ENCODE data around the gene PDHX.
"Not testable (repeated sequence)": the region's sequence is repeated elsewhere in the genome, so short reads cannot be mapped to it uniquely, and the experiment has no call there.

The PDHX gene

DNA sequence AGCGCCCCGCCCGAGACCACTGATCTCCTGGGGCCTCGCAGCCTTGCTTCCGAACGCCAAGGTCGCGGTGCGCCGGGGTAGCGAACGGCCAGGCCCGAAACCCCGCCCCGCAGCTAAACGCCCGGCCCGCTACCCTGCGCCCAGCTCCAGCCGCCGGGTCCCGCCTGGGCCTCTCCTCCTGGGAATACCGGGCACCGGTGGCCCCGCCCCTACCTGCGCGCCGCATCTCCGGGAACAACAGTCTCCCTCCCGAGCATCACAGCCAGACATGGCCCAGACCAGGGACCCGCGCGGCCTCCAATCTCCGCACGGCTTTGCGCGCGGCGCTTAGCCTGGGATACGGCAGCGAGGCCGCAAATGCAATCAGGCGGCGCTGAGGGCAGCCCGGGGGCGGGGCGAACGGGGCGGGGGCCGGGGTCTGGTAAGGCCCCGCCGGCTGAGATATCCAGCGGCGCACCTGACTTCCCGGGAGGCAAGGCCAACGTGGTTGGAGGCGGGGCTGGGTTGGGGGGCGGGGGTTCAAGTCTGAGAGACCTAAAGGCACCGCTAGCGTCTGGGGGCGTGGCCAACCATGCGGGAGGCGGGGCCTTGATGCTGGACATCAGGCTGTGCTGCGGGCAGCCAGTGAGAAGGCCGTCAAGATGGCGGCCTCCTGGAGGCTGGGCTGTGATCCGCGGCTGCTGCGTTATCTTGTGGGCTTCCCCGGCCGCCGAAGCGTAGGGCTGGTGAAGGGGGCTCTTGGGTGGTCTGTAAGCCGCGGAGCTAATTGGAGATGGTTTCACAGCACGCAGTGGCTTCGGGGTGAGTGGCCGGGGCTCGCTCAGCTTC is at the start of gene PDHX, which contains the start of gene APIP:
Gene PDHX, plus strand, starts transcription at position 604 of the 828 bp plus-strand sequence. Its CDS starts 38 bp downstream, at position 642.
Gene APIP, minus strand, starts transcription at position 365 of the 828 bp plus-strand sequence. Its CDS starts 95 bp downstream, at position 270.
- peak; percentile 95 for DNase-seq

DNA sequence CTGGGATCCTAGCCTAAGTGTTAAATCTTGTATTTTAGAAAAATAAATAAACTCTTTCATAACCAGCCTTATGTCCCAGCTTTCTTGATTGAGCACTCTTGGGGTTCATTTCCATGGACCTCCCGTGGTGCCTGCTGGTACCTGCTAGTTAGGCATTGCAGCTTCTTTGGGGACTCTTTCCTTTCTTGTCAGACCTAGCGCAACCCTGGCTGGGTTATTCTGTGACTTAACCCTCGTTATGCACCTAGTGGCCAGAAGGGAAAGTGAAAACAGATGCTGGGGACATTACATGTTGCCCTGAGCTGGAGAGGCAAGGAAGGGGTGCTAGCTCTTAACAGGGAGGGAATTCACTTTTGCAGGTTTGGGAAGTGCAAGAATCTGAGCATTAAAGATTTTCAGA is 47.0 kb upstream of the PDHX start:
- DNase-seq: no peak

GRCh38 chr11:34870548-34871196 is 45.7 kb upstream of the PDHX start:
- no peak for DNase-seq

- no peak for DNase-seq
These were observed 42.2 kb upstream of the PDHX start for GRCh38 chr11:34874202-34874601.

GRCh38 chr11:34877375-34877975 is 38.9 kb upstream of the PDHX start:
- DNase-seq: no peak

GRCh38 chr11:34881900-34882299 is 34.5 kb upstream of the PDHX start:
- no peak for DNase-seq

GRCh38 chr11:34886609-34887008 is 29.8 kb upstream of the PDHX start:
- DNase-seq: no peak

- no peak for DNase-seq
These were observed 29.2 kb upstream of the PDHX start for GRCh38 chr11:34887260-34887659.

GRCh38 chr11:34890089-34890488 is 26.3 kb upstream of the PDHX start:
- peak; percentile 33 for DNase-seq

- peak; percentile 59 for DNase-seq
These were observed 25.6 kb upstream of the PDHX start for GRCh38 chr11:34890812-34891211.

GRCh38 chr11:34891611-34892010 is 24.8 kb upstream of the PDHX start:
- DNase-seq: no peak

DNA sequence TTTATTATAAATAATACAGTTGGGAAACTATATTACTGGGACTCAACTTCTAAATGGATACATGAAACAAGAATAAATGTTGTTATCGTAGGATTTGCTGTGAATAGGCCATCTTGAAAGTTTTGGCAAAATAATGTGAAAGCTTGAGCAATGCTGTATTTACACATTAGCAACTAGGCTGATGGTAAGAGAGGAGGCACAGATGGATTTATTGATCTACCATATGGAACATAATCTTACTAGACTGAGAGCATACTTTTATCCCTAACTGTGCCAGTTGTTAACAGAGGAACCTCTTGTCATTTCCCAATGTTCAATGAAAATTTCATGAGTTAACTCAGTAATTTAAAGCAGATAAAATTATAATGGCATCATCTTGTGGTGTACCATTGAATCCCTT is 23.0 kb upstream of the PDHX start:
- no peak for DNase-seq

GRCh38 chr11:34896191-34896590 is 20.2 kb upstream of the PDHX start:
- DNase-seq: not testable (repeated sequence)

DNA sequence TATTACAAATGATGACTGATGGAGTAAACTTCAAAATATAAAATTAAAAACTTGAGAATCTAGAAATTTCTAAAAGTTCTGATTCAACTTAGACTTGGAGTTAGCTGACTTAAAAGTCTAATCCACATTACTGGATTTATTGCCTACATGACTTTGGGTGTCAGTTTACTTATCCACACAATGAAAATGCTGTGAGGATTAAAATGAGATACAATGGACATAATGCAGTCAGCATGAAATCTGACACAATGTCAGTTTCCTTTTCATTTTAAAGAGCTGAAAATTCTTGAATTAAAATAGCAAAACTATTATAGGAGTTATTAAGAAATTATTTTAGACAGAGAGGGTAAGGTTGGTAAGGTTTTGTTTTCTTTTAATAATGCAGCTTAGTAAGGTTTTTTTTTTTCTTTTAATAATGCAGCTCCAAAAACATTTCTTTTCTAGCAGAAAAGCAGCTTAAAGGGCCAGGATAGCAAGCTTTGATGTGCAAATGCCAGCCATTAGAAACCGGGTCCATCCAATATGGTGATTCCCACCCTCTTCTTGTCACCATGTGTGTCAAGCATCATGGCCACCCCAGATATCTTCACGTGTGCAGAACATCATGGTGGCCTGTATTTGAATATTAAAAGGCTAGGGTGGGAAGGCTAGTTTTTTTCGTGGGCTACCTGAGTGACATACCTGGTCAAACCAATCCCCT is 19.1 kb upstream of the PDHX start:
- DNase-seq: no peak

GRCh38 chr11:34898474-34898873 is 17.9 kb upstream of the PDHX start:
- DNase-seq: no peak

GRCh38 chr11:34899633-34900016 is 16.8 kb upstream of the PDHX start:
- DNase-seq: no peak

- no peak for DNase-seq
These were observed 11.9 kb upstream of the PDHX start for GRCh38 chr11:34904421-34904955.

DNA sequence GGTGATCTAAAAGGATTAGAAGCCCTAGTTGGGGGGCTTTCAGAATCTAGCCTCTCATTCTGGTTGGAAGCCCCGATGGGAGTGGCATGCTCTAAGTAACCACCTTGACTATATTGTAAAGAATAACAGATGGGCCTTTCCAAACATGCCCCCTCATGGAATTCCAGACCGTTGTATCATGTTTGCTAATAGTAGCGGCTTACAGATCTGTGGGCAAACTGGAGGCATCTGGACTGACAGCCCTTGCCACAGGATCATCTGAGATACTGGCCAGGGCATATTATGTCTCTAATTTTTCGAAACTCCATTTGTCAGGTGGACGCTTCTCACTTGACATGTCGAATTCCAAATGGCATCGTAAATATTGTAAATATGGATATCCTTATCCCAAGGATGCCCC is 10.8 kb upstream of the PDHX start:
- no peak for DNase-seq

DNA sequence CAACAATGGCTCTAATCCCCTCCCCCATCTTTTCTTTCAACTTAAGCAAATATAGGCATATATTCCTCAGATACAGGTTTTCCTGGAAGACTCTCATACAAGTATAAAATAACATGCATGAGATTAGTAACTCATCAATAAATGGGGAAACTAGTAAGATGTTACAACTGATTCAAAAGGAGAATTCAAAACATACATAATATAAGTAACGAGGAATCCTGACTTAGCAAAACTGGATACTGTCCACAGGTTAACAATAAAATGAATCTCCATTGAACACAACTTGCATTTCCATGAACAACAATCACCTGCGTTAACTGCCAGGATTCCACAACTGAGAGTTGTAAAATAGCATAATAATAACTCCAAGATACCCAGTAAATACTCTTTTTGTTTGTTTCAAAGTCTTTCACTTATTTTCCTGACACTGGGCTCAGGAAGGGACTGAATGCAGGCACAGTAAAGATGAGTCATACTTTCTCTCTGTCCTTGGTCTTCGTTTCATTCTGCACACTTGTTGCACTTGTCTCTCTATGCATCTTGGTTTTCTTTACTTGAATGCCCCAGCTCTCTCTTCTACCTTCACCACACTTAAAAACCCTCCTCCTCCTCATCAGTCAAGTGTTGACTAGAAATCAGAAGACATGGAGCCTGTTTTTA is 8.4 kb upstream of the PDHX start:
- DNase-seq: no peak

GRCh38 chr11:34909415-34909814 is 7.0 kb upstream of the PDHX start:
- DNase-seq: no peak

- no peak for DNase-seq
These were observed 6.5 kb upstream of the PDHX start for GRCh38 chr11:34909955-34910354.

DNA sequence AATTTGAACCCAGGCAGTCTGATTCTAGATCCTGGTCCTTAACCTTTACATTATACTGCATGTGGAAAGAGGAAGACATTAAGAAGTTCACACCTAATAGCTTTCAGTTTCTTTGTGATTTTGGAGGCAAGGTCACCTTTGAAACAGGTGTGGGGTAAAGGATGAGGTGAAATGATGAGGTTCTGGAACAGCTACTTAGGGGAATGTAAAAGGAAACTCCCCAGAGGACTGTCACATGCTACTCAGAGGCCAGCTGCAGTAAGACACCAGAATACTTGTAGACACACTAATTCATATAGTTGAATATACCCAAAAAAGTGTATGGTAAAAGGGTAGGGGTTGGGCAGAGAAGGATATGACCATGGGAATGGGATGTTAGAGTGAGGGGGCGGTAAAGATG is 5.6 kb upstream of the PDHX start:
- DNase-seq: no peak
